Adrenal gland (tissue), 12 donors: ENCODE data around the gene DGKQ. TPM values are rescaled to one million over a fixed set of nuclear protein-coding genes. Genes with fewer than 3 reads are reported as not detected.

ENCODE experiments used
- DNase-seq, 7 donors: peaks; one replicate each; pipeline ENCODE4 v3.0.0-alpha.2; 2019 to 2020
- H3K27ac ChIP-seq, 5 donors: fragments of 200-600 bp; sonication (generic) in 4 of 5; 1 replicate in 3 of 5; 2 replicates in 2 of 5; pipeline versions ENCODE4 v1.5.1 to v1.8.0; 2016 to 2020; ENCODE audit warnings: mild to moderate bottlenecking in 1 of 5
- H3K27me3 ChIP-seq: fragments of 200-600 bp; 2 replicates; pipeline ENCODE4 v1.8.0; 2021
- H3K36me3 ChIP-seq, 2 donors: fragments of 200-600 bp; replicated peaks in 1 of 2; 1 replicate in 1 of 2; 2 replicates in 1 of 2; pipeline versions ENCODE4 v1.5.1 to v1.8.0; 2018 to 2022
- H3K4me1 ChIP-seq, 2 donors: fragments of 200-600 bp; replicated peaks in 1 of 2; 1 replicate in 1 of 2; 2 replicates in 1 of 2; pipeline versions ENCODE4 v1.5.1 to v1.8.0; 2018 to 2021
- H3K4me3 ChIP-seq, 4 donors: fragments of 200-600 bp; sonication (generic) in 3 of 4; one replicate each; pipeline ENCODE4 v1.5.1; 2016 to 2018
- H3K9me3 ChIP-seq, 3 donors: fragments of 200-600 bp; sonication (generic) in 1 of 3; replicated peaks in 1 of 3; 1 replicate in 2 of 3; 2 replicates in 1 of 3; pipeline versions ENCODE4 v1.5.1 to v1.8.0; 2016 to 2021
- POLR2A ChIP-seq, 2 donors: fragments of 450-650 bp; IDR thresholded peaks; one replicate each; pipeline ENCODE4 v1.6.1; 2017; ENCODE audit warnings: antibody characterized with exemption in 2 of 2, mild to moderate bottlenecking in 2 of 2, moderate library complexity in 1 of 2
- WGBS, 4 donors: extraction: QIAGEN DNeasy Blood & Tissue Kit in 2 of 4; methylation state at CpG; one replicate each; pipeline versions ENCODE4 v1.1.5 to v1.1.7; 2013 to 2017; 5-methylcytosine and 5-hydroxymethylcytosine counted together
- intact Hi-C, 2 donors: fragments of 100-400 bp; cut with DNase I; formaldehyde crosslinking; loops; one replicate each; pipeline versions ENCODE4 v1.14.1 to v1.15.0; 2022 to 2023
- polyA plus RNA-seq, 3 donors: library from polyadenylated mRNA; stranded (reverse); fragments of 200-250 nt in 2 of 3; fragments of 350-450 nt in 1 of 3; fragmentation: Illumina TruSeq in 1 of 3; extraction: RNeasy Lipid Tissue Mini Kit (QIAGEN cat#74804) in 1 of 3; gene quantifications; one replicate each; pipeline ENCODE4 v1.2.3, GENCODE V29; 2013 to 2014
- total RNA-seq, 9 donors: library from RNA; depleted of rRNA in 4 of 9; stranded (reverse); fragments of >200 nt in 4 of 9; fragments of 120-200 nt in 1 of 9; fragmentation: NEBNext Ultra II Directional in 1 of 9; extraction: Animal tissue kit (Norgen Biotek cat#: 25700) in 1 of 9; gene quantifications; one replicate each; pipeline versions ENCODE4 v1.1.0 to v1.2.4, GENCODE V29; 2013 to 2023
- TF ChIP-seq, protein P1 (sequence below), 6 experiments: fragments of 450-650 bp in 4 of 6; fragments of 200-600 bp in 2 of 6; sonication (generic) in 1 of 6; IDR thresholded peaks; 1 replicate in 5 of 6; 2 replicates in 1 of 6; pipeline versions ENCODE4 v1.5.1 to v1.8.0; 2016 to 2021; ENCODE audit warnings: antibody characterized with exemption in 6 of 6, mild to moderate bottlenecking in 2 of 6, moderate library complexity in 1 of 6
- donor health status: healthy with polysubstance abuse.
- donor health status: Bipolar disorder and iron deficiency.
- donor health status: DM: yes; HTN: yes; CAD: no.
- donor health status: DM: no; HTN: no; CAD: no.
- donor health status: DM: no; HTN: no; CAD: no.
- donor health status: DM: yes; HTN: yes; CAD: no.

Gene DGKQ
- total and polyA plus RNA-seq, 12 donors = 0.55 to 16.5 (median 12.5) TPM

- WGBS, 4 donors = 69 to 71% (median 70%) methylated on average over 15 to 36 of the region's 36 CpGs
These were observed 41.2 kb upstream of the DGKQ start for GRCh38 chr4:1014291-1015167.

DNA sequence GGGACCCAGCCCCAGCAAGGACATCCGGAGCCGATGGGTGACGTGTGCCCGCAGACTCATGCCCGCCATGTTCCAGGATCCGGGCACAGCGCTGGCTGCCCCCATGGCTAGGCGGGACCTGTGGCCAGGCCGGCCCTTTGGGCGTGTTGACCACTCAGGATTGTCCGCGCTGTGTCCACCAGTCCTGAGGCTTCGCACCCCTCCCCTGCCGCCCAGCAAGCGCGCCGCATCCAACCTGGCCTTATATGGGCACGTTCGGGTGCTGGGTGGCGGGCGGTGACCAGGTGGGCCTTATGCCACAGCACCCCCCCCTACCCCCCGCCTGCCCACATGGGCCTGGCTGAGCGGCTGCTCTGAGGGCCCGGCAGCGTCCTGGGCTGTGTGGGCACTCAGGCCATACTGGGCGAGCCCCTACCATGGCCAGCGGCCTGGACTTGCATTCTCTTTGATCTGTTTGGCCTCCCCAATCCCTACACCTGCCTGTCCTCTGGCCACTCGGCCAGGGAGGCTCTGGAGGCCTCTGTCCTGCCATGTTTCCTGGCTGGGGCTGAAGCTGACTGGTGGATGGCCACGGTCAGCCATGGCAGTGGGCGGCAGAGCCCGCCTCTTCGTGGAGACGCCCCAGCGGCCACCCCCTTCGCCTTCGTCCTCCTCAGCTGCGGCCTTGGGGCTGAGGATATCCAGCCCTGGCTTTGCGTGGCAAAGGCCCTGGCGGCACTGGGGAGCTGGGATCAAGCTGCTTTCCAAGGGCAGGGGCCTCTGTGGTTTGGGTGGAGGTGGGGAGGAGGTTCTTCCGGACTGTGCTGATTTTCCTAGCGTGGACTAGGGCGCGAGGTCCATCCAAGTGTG, 40.1 kb upstream of the DGKQ start:
- H3K4me1 ChIP-seq = peaks cover 29 to 58% of the 10 kb centered on the region in 2 donors
- H3K27me3 ChIP-seq = peaks cover under 1% of the 10 kb centered on the region
- peak in 6 of 7 donors; percentile 63 to 79 (median 68) for DNase-seq
- H3K9me3 ChIP-seq = no peaks in the 10 kb centered on the region
- WGBS, 4 donors = 71 to 78% (median 74%) methylated on average over 4 to 43 of the region's 43 CpGs
- no peaks in the 10 kb centered on the region for H3K36me3 ChIP-seq
- peak overlapping the region; percentile 39 to 90 (median 73) for H3K27ac ChIP-seq
- TF ChIP-seq, protein P1, sequence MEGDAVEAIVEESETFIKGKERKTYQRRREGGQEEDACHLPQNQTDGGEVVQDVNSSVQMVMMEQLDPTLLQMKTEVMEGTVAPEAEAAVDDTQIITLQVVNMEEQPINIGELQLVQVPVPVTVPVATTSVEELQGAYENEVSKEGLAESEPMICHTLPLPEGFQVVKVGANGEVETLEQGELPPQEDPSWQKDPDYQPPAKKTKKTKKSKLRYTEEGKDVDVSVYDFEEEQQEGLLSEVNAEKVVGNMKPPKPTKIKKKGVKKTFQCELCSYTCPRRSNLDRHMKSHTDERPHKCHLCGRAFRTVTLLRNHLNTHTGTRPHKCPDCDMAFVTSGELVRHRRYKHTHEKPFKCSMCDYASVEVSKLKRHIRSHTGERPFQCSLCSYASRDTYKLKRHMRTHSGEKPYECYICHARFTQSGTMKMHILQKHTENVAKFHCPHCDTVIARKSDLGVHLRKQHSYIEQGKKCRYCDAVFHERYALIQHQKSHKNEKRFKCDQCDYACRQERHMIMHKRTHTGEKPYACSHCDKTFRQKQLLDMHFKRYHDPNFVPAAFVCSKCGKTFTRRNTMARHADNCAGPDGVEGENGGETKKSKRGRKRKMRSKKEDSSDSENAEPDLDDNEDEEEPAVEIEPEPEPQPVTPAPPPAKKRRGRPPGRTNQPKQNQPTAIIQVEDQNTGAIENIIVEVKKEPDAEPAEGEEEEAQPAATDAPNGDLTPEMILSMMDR (IDR thresholded peaks at IDR 0.05) = no peak
- no peak for TF ChIP-seq POLR2A (IDR thresholded peaks at IDR 0.05)
- intact Hi-C loops = no loop called here
- H3K4me3 ChIP-seq = no peak overlapping the region

More at GRCh38 chr4:1014291-1015167, 41.2 kb upstream of the DGKQ start:
- H3K4me1 ChIP-seq = peaks cover 29 to 51% of the 10 kb centered on the region in 2 donors
- no peaks in the 10 kb centered on the region for H3K27me3 ChIP-seq
- H3K27ac ChIP-seq = peak overlapping the region in 3 of 5 donors; percentile 39 to 90 (median 84)
- H3K4me3 ChIP-seq = no peak overlapping the region
- peak in 1 of 7 donors; percentile 55 for DNase-seq
- TF ChIP-seq, protein P1 (IDR thresholded peaks at IDR 0.05) = no peak
- TF ChIP-seq POLR2A (IDR thresholded peaks at IDR 0.05) = no peak
- H3K9me3 ChIP-seq = no peaks in the 10 kb centered on the region
- intact Hi-C loops = no loop called here
- no peaks in the 10 kb centered on the region for H3K36me3 ChIP-seq

- Histone ChIP-seq H3K4me3 (peak overlapping the region in 2 of 4 donors; percentile 45 to 80), H3K27ac (peak overlapping the region; percentile 11 to 90 (median 73)), H3K9me3 (no peaks in the 10 kb centered on the region), H3K4me1 (peaks cover 29 to 58% of the 10 kb centered on the region in 2 donors), H3K27me3 (peaks cover 4% of the 10 kb centered on the region), H3K36me3 (no peaks in the 10 kb centered on the region)
- WGBS, 4 donors = 2 to 12% (median 5%) methylated on average over 16 to 69 of the region's 69 CpGs; no CpG with 5 or more reads in 1 of the 4 donors
- peak; percentile 57 to 78 (median 73) for DNase-seq
- no peak for TF ChIP-seq POLR2A (IDR thresholded peaks at IDR 0.05)
- TF ChIP-seq, protein P1 (IDR thresholded peaks at IDR 0.05) = no peak
- intact Hi-C loops = no loop called here
These were observed 38.8 kb upstream of the DGKQ start for GRCh38 chr4:1012034-1012739.
